Lung (tissue), 12 donors: ENCODE measurements around the gene KRTAP12-4. TPM values are rescaled to one million over a fixed set of nuclear protein-coding genes. Genes with fewer than 3 reads are reported as not detected.
"Not testable (repeated sequence)": the region's sequence is repeated elsewhere in the genome, so short reads cannot be mapped to it uniquely, and the experiment has no call there.

Experiments
- ATAC-seq: fragments of 200-7000 bp; cut with Tn5 transposase; one replicate; pipeline ENCODE4 v1.9.1; 2020; ENCODE audit warnings: moderate number of reproducible peaks; ENCODE audit not compliant: insufficient read depth, low FRiP score
- DNase-seq, 3 donors: peaks; one replicate each; pipeline ENCODE4 v3.0.0-alpha.2; 2013 to 2017
- H3K27ac ChIP-seq, 2 donors: one replicate each; pipeline ENCODE4 v1.5.1; 2013; ENCODE audit warnings: mild to moderate bottlenecking in 2 of 2, moderate library complexity in 2 of 2, control low read depth in 1 of 2, inconsistent platforms in 1 of 2, low read depth in 1 of 2, low read length in 1 of 2
- H3K27me3 ChIP-seq, 3 donors: one replicate each; pipeline ENCODE4 v1.5.1; 2013; ENCODE audit warnings: low read length in 2 of 3; ENCODE audit not compliant: control insufficient read depth in 3 of 3, insufficient read depth in 3 of 3
- H3K36me3 ChIP-seq, 4 donors: one replicate each; pipeline ENCODE4 v1.5.1; 2013; ENCODE audit warnings: low read length in 4 of 4, mild to moderate bottlenecking in 1 of 4, moderate library complexity in 1 of 4; ENCODE audit not compliant: control insufficient read depth in 4 of 4, insufficient read depth in 4 of 4
- H3K4me1 ChIP-seq, 5 donors: one replicate each; pipeline ENCODE4 v1.5.1; 2013; ENCODE audit warnings: low read length in 5 of 5, mild to moderate bottlenecking in 2 of 5, moderate library complexity in 1 of 5; ENCODE audit not compliant: control insufficient read depth in 5 of 5, insufficient read depth in 5 of 5
- H3K4me3 ChIP-seq: one replicate; pipeline ENCODE4 v1.5.1; 2013; ENCODE audit warnings: mild to moderate bottlenecking, control low read depth, moderate library complexity
- H3K9ac ChIP-seq, 2 donors: one replicate each; pipeline ENCODE4 v1.5.1; 2013; ENCODE audit warnings: low read length in 2 of 2, control low read depth in 1 of 2; ENCODE audit not compliant: insufficient read depth in 1 of 2
- H3K9me3 ChIP-seq, 4 donors: one replicate each; pipeline ENCODE4 v1.5.1; 2013; ENCODE audit warnings: low read length in 3 of 4, mild to moderate bottlenecking in 1 of 4, moderate library complexity in 1 of 4; ENCODE audit not compliant: control insufficient read depth in 4 of 4, insufficient read depth in 3 of 4
- CTCF ChIP-seq: IDR thresholded peaks from 2 replicates; pipeline ENCODE4 v1.5.1; 2012; ENCODE audit warnings: mild to moderate bottlenecking; ENCODE audit errors: control extremely low read depth, extremely low read depth
- WGBS, 2 donors: extraction: QIAGEN DNeasy Blood & Tissue Kit; methylation state at CpG; one replicate each; pipeline ENCODE4 v1.1.7; 2013; 5-methylcytosine and 5-hydroxymethylcytosine counted together
- polyA plus RNA-seq, 2 donors: library from polyadenylated mRNA; stranded (reverse); fragments of 200-250 nt; gene quantifications; one replicate each; pipeline ENCODE4 v1.2.1, GENCODE V29; 2013
- total RNA-seq, 2 donors: library from RNA; depleted of rRNA in 1 of 2; stranded (reverse); fragments of >200 nt in 1 of 2; gene quantifications; one replicate each; pipeline ENCODE4 v1.2.1, GENCODE V29; 2014 to 2021
- donor health status: control.
- donor health status: control.
- donor health status: Bipolar disorder and iron deficiency.
- donor health status: healthy.
- donor health status: DM: yes; HTN: yes; CAD: no.

The KRTAP12-4 gene
- total and polyA plus RNA-seq, 4 donors, result not detected

DNA sequence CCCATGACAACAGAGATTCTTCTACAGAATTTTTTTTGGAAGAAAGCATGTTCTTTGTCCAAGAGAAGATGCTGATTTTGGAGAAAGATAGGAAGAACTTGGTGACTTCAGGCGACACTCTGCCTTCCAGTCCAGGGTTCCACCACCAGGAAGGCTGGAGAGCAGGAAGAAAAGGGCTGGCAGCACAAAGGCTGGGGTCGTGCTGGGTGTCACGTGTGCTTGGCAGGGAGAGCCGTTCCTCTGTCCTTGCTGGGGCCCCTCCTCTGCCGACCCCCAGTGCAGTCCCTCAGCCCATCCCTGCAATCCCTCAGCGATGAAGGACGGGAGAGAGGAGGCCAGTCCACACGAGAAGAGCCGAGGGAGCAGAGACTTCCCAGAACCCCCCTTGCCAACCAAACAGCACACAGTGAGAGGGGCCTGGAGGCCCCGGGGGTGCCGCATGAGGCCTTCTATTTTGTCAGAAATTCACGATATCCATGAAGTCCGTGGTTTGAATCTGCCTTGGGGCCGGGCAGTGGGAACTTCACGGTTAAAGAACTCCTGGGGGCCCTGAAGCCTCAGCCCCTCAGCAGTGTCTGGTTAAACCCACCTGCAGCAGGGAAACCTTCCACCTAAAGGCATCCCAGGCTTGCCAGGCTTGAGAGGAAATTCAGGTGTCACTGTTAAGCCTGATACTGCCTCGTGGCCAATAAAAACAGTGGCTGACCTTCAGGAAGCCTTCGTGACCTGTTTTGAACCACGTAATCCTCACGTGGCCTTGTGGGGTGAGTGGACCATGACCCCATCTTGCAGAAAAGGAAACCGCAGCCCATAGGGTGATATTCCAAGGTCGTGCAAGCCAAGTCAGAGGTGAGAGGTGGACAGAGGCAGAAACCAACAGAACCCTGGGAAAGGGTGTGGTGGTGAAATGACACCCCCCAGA is 45.9 kb upstream of the KRTAP12-4 start:
- DNase-seq (no peak), ATAC-seq (no peak)
- Histone ChIP-seq H3K9ac (no peak overlapping the region), H3K4me1 (no peaks in the 10 kb centered on the region), H3K27me3 (peaks cover 8 to 49% (median 15%) of the 10 kb centered on the region in 3 donors), H3K36me3 (no peaks in the 10 kb centered on the region), H3K4me3 (no peak overlapping the region), H3K27ac (no peak overlapping the region), H3K9me3 (peaks cover 0 to 9% (median 0%) of the 10 kb centered on the region in 4 donors)
- 52 to 57% methylated on average over 21 of the region's 21 CpGs for whole genome bisulfite sequencing, 2 donors
- TF ChIP-seq CTCF, result no peak

GRCh38 chr21:44699502-44700001 is 45.1 kb upstream of the KRTAP12-4 start:
- H3K27me3 ChIP-seq, result peaks cover 5 to 46% (median 15%) of the 10 kb centered on the region in 3 donors
- no peak for ATAC-seq
- DNase-seq, result no peak

DNA sequence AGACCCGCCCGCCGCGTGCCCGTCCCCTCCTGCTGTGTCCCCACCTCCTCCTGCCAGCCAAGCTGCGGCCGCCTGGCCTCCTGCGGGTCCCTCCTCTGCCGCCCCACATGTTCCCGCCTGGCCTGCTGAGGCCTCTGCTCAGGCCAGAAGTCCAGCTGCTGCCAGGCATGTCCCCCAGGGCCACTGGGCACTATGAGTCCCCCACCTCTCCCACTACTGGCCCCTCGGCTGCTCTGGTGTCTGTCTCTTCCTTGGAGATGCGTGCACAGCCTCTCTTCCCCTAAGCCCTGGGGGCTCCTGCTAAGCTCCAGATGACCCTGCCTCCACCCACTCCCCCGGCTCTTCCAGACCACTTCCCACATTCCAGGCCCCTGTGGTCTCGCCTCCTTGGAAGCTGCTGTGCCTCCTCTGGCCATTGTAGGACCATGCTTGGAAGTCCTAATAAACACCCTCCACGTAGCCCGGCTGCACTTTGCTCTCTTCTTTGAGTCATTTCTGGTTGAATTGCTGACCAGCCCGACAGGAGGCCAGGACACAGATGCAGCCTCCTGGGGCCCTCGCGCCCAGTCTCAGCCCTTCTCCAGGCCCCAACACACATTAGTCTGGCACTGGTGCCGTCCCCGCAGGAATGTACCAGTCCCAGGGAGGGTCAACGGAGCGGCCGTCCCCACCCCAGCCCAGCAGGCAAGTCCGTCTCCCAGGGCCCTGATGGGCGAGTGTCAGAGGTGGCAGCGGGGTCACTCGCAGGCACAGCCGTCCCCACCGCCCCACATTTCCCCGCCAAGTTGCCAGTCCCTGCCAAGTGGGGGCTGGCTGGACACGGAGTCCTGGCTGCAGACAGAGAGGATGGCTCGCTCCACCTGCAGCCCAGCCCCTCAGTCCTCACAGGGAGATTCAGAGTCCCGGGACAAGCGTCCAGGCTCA is 43.6 kb upstream of the KRTAP12-4 start:
- Histone ChIP-seq H3K9ac (no peak overlapping the region), H3K27me3 (peaks cover 2 to 34% (median 15%) of the 10 kb centered on the region in 3 donors), H3K9me3 (peaks cover 0 to 6% (median 4%) of the 10 kb centered on the region in 4 donors), H3K36me3 (no peaks in the 10 kb centered on the region), H3K4me1 (no peaks in the 10 kb centered on the region), H3K4me3 (no peak overlapping the region), H3K27ac (no peak overlapping the region)
- DNase-seq (no peak), ATAC-seq (no peak)
- WGBS, 2 donors, result 42 to 46% methylated on average over 32 to 35 of the region's 35 CpGs
- no peak for TF ChIP-seq CTCF

More at GRCh38 chr21:44699502-44700001, 45.1 kb upstream of the KRTAP12-4 start:
- Histone ChIP-seq H3K4me1 (no peaks in the 10 kb centered on the region), H3K36me3 (no peaks in the 10 kb centered on the region), H3K27ac (no peak overlapping the region), H3K9ac (no peak overlapping the region), H3K9me3 (peaks cover 0 to 6% (median 0%) of the 10 kb centered on the region in 4 donors), H3K4me3 (no peak overlapping the region)
- 55 to 59% methylated on average over 17 of the region's 17 CpGs for WGBS, 2 donors
- no peak for TF ChIP-seq CTCF

GRCh38 chr21:44697172-44697810 is 42.8 kb upstream of the KRTAP12-4 start, which contains the start of gene KRTAP10-12:
Gene KRTAP10-12, plus strand, starts transcription at chr21:44697172. Its CDS starts 30 bp downstream, at chr21:44697202.
- H3K36me3 ChIP-seq, H3K9ac ChIP-seq, H3K4me3 ChIP-seq, DNase-seq, H3K9me3 ChIP-seq, H3K27ac ChIP-seq, ATAC-seq, H3K4me1 ChIP-seq: not testable (repeated sequence)
- peaks cover 2 to 28% (median 13%) of the 10 kb centered on the region in 3 donors for H3K27me3 ChIP-seq
- WGBS, 2 donors, result 55 to 59% methylated on average over 18 to 21 of the region's 21 CpGs
